IMR-90 (cell line): Measurements from ENCODE around the gene PBRM1. TPM values are rescaled to one million over a fixed set of nuclear protein-coding genes. Genes with fewer than 3 reads are reported as not detected.

Source experiments
- ATAC-seq: fragments of 200-7000 bp; cut with Tn5 transposase; 2 replicates; pipeline ENCODE4 v1.9.1; 2020; ENCODE audit warnings: low read depth, mild to moderate bottlenecking, moderate library complexity
- BruUV-seq: library from RNA; stranded (reverse); fragments of 400-500 nt; replicated peaks from 2 replicates; lab custom pipeline; 2021; lab: Mats Ljungman, UMichigan
- CTCF ChIA-PET: fragments of 300-600 bp; formaldehyde crosslinking; extraction: SDS; loops from one replicate; lab custom pipeline; 2021; ENCODE audit warnings: antibody characterized with exemption; lab: Yijun Ruan, JAX
- POLR2A ChIA-PET: fragments of 300-600 bp; sonication (Branson Sonifier 250); formaldehyde crosslinking; loops from one replicate; lab custom pipeline; 2022; ENCODE audit warnings: antibody characterized with exemption; ENCODE audit not compliant: unreplicated experiment; lab: Charles Lee
- DNase-seq: peaks from one replicate; pipeline ENCODE4 v3.0.0; 2013
- H2AFZ ChIP-seq: replicated peaks from 2 replicates; pipeline ENCODE3; 2013; ENCODE audit warnings: low read length, mild to moderate bottlenecking; ENCODE audit not compliant: poor library complexity
- H2AK5ac ChIP-seq: 2 replicates; pipeline ENCODE4 v1.6.1; 2013; ENCODE audit warnings: low read depth, low read length, inconsistent platforms
- H2AK9ac ChIP-seq: replicated peaks from 2 replicates; pipeline ENCODE3; 2013; ENCODE audit warnings: mild to moderate bottlenecking, low read depth, low read length, moderate library complexity; ENCODE audit not compliant: poor library complexity
- H2BK120ac ChIP-seq: 2 replicates; pipeline ENCODE4 v1.6.1; 2013; ENCODE audit warnings: low read depth, low read length, inconsistent platforms
- H2BK15ac ChIP-seq: 3 replicates; pipeline ENCODE4 v1.6.1; 2013; ENCODE audit warnings: low read depth, low read length, inconsistent platforms
- H2BK20ac ChIP-seq: 2 replicates; pipeline ENCODE4 v1.6.1; 2013; ENCODE audit warnings: low read depth, mild to moderate bottlenecking, inconsistent platforms, low read length, moderate library complexity
- H2BK5ac ChIP-seq: 2 replicates; pipeline ENCODE4 v1.6.1; 2013; ENCODE audit warnings: mild to moderate bottlenecking, low read depth, low read length, inconsistent platforms; ENCODE audit not compliant: poor library complexity, severe bottlenecking
- H3K14ac ChIP-seq: replicated peaks from 2 replicates; pipeline ENCODE4 v1.6.1; 2013; ENCODE audit warnings: low read depth, low read length, inconsistent platforms
- H3K18ac ChIP-seq: 2 replicates; pipeline ENCODE4 v1.6.1; 2013; ENCODE audit warnings: low read depth, low read length, control low read depth
- H3K23ac ChIP-seq: 2 replicates; pipeline ENCODE4 v1.6.1; 2013; ENCODE audit warnings: low read depth, low read length, inconsistent platforms
- H3K27ac ChIP-seq: 2 replicates; pipeline ENCODE4 v1.5.1; 2013; ENCODE audit warnings: mild to moderate bottlenecking, control low read depth, low read length; ENCODE audit not compliant: insufficient read depth
- H3K27me3 ChIP-seq: 2 replicates; pipeline ENCODE4 v1.6.1; 2013; ENCODE audit warnings: low read length; ENCODE audit not compliant: control insufficient read depth, insufficient read depth
- H3K36me3 ChIP-seq: 2 replicates; pipeline ENCODE4 v1.6.1; 2013; ENCODE audit warnings: low read length, mixed read lengths; ENCODE audit not compliant: control insufficient read depth, insufficient read depth
- H3K4ac ChIP-seq: 2 replicates; pipeline ENCODE4 v1.6.1; 2013; ENCODE audit warnings: low read depth, low read length, inconsistent platforms
- H3K4me1 ChIP-seq: 2 replicates; pipeline ENCODE4 v1.6.1; 2013; ENCODE audit warnings: low read length, mixed read lengths; ENCODE audit not compliant: control insufficient read depth, insufficient read depth
- H3K4me2 ChIP-seq: 2 replicates; pipeline ENCODE4 v1.6.1; 2013; ENCODE audit warnings: low read depth, mild to moderate bottlenecking, control low read depth, low read length, moderate library complexity
- H3K4me3 ChIP-seq: 2 replicates; pipeline ENCODE4 v1.5.1; 2013; ENCODE audit warnings: low read depth, mild to moderate bottlenecking, control low read depth, low read length, moderate library complexity; ENCODE audit not compliant: insufficient read depth
- H3K56ac ChIP-seq: 2 replicates; pipeline ENCODE4 v1.6.1; 2013; ENCODE audit warnings: low read length, inconsistent platforms; ENCODE audit not compliant: insufficient read depth; ENCODE audit errors: extremely low read depth
- H3K79me1 ChIP-seq, 2 experiments: 2 replicates each; pipeline ENCODE4 v1.6.1; 2013; ENCODE audit warnings: low read length in 2 of 2, inconsistent platforms in 1 of 2, low read depth in 1 of 2
- H3K9ac ChIP-seq: 2 replicates; pipeline ENCODE4 v1.6.1; 2013; ENCODE audit warnings: low read depth, low read length, control low read depth
- H3K9me1 ChIP-seq: 2 replicates; pipeline ENCODE4 v1.6.1; 2013; ENCODE audit warnings: low read length, inconsistent platforms; ENCODE audit not compliant: insufficient read depth
- H3K9me3 ChIP-seq: 2 replicates; pipeline ENCODE4 v1.6.1; 2013; ENCODE audit warnings: low read length; ENCODE audit not compliant: control insufficient read depth, insufficient read depth
- H4K20me1 ChIP-seq: 2 replicates; pipeline ENCODE4 v1.6.1; 2013; ENCODE audit warnings: low read length, inconsistent platforms; ENCODE audit not compliant: insufficient read depth
- H4K5ac ChIP-seq: 2 replicates; pipeline ENCODE4 v1.6.1; 2013; ENCODE audit warnings: mild to moderate bottlenecking, low read depth, low read length, control low read depth
- H4K8ac ChIP-seq, 2 experiments: 2 replicates each; pipeline ENCODE4 v1.6.1; 2013; ENCODE audit warnings: low read depth in 2 of 2, low read length in 2 of 2, control low read depth in 1 of 2, inconsistent platforms in 1 of 2
- H4K91ac ChIP-seq: 2 replicates; pipeline ENCODE4 v1.6.1; 2013; ENCODE audit warnings: low read depth, low read length, inconsistent platforms; ENCODE audit not compliant: insufficient read depth
- CEBPB ChIP-seq: IDR thresholded peaks from 2 replicates; pipeline ENCODE4 v1.6.1; 2012; ENCODE audit warnings: low read depth, low read length, improper control_type of control experiment
- POLR2A ChIP-seq: IDR thresholded peaks from 2 replicates; pipeline ENCODE4 v1.6.1; 2012; ENCODE audit warnings: mild to moderate bottlenecking, low read depth, low read length
- SMC3 ChIP-seq: fragments of 150-350 bp; IDR thresholded peaks from 2 replicates; pipeline ENCODE4 v1.6.1; 2016; ENCODE audit warnings: low read depth, mild to moderate bottlenecking, antibody characterized with exemption, low read length, moderate library complexity
- WGBS, 2 experiments: methylation state at CpG; one replicate each; pipeline versions ENCODE4 v1.1.5 to v1.1.7; 2013; ENCODE audit warnings: missing lambda C conversion rate in 2 of 2; ENCODE audit not compliant: insufficient read length in 1 of 2; ENCODE audit errors: extremely low coverage in 2 of 2; 5-methylcytosine and 5-hydroxymethylcytosine counted together
- dilution Hi-C: fragments of 300-500 bp; cut with HindIII; formaldehyde crosslinking; loops from one replicate; pipeline ENCODE4 v1.14.3; 2018; ENCODE audit warnings: low sequenced_read_pairs; ENCODE audit not compliant: unreplicated experiment
- in situ Hi-C: fragments of 300-500 bp; cut with MboI; formaldehyde crosslinking; loops from 3 replicates; pipeline ENCODE4 v1.14.3; 2019; ENCODE audit warnings: low sequenced_read_pairs, inconsistent platforms, mixed read lengths
- intact Hi-C: fragments of 100-400 bp; cut with micrococcal nuclease; formaldehyde crosslinking; loops from 2 replicates; pipeline ENCODE4 v1.10.0; 2022
- polyA plus RNA-seq, 3 experiments: library from polyadenylated mRNA; depleted of rRNA; stranded (reverse); fragments of >200 nt; gene quantifications; 2 replicates each; pipeline ENCODE4 v1.2.3, GENCODE V29; 2012; ENCODE audit warnings: low replicate concordance in 1 of 3
- total RNA-seq: library from RNA; depleted of rRNA; stranded (reverse); fragments of >200 nt; gene quantifications from 2 replicates; pipeline ENCODE4 v1.2.3, GENCODE V29; 2012

Gene PBRM1
- total and polyA plus RNA-seq, 2 of the 4 experiments (the other 2 are of a cell fraction) = 16.5 to 72.6 TPM

DNA sequence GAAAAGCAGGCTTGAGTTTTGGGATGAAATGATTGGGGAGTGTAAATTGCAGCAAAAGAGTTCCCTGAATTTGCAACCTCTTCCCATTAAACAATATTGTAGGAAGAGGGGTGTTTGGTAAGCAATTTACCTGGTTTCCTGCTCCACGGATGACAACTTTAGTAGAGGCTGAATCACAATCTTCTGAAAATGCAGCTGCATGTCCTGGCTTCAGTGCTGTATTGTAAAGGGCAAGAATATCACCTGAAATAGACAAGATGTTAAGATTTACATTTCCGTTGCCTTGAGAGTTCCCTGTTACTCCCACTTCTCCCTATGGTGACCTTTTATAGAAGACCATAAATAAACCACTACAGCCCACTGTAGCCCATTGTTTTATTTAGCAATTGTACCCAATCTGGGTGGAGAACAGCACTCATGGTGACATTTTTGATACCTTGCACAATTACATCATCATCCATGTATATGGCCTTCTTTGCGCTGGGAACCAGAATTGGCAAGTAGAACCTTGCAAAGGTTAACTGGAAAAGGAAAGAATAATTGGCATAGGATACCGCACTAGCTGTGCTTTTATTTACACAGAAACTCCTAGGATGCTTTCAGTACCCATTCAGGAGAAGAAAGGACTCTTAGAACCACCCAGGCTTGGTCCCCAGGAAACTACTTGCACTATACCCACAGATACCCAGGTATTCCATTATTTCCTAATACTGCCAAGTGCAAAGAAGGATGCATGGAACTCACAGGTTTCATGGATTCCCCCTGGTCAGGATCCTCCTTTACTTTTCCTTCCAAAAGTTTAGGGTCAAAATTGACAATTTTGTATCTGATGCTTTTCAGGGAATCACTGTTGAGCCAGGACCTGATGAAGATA lies 10.3 kb upstream of the PBRM1 start:
- Histone ChIP-seq H3K27ac (no peak overlapping the region), H3K18ac (no peak overlapping the region), H3K9me1 (peaks cover 3% of the 10 kb centered on the region; the same call in 1 of the 2 replicates), H3K9me3 (no peaks in the 10 kb centered on the region), H2AK9ac (no peak overlapping the region), H3K56ac (no peak overlapping the region), H4K20me1 (peaks cover 18% of the 10 kb centered on the region), H3K14ac (no peak overlapping the region), H3K4ac (no peak overlapping the region), H2AFZ (no peak overlapping the region), H2BK5ac (no peak overlapping the region), H4K5ac (no peak overlapping the region), H3K79me1 (peaks cover 31 to 48% of the 10 kb centered on the region in 2 experiments), H3K4me1 (no peaks in the 10 kb centered on the region; the same call in 1 of the 2 replicates), H2AK5ac (no peak overlapping the region), H3K4me3 (no peak overlapping the region), H2BK15ac (no peak overlapping the region), H3K9ac (no peak overlapping the region), H3K27me3 (no peaks in the 10 kb centered on the region), H3K36me3 (peaks cover 59% of the 10 kb centered on the region), H3K4me2 (no peak overlapping the region), H2BK20ac (no peak overlapping the region), H4K91ac (no peak overlapping the region), H3K23ac (no peak overlapping the region), H2BK120ac (no peak overlapping the region), H4K8ac (no peak overlapping the region)
- intact Hi-C loops (no loop called here), dilution Hi-C loops (no loop called here), in situ Hi-C loops (no loop called here)
- BruUV-seq = no TSS peak
- ATAC-seq (no peak; the same call in 1 of the 2 replicates), DNase-seq (no peak)
- ChIA-PET POLR2A (interaction anchor here (0.6 kb wide), 1 partner anchor 10 kb away, joined by 3 read pairs; the partner anchor contains the start of genes GNL3 and PBRM1), CTCF (no interaction called here)
- TF ChIP-seq CEBPB (0 out of 2 replicates have a peak, but pooled peaks have one; percentile 4), POLR2A (peak; percentile 15; the same call in 1 of the 2 replicates), SMC3 (no peak)
- WGBS, 2 experiments = no CpG with 5 or more reads among the region's 4 CpGs
